Renal pelvis (tissue), 4 donors: ENCODE data around the gene PGAP6. TPM values are rescaled to one million over a fixed set of nuclear protein-coding genes. Genes with fewer than 3 reads are reported as not detected.
"Not testable (repeated sequence)": the region's sequence is repeated elsewhere in the genome, so short reads cannot be mapped to it uniquely, and the experiment has no call there.

Experiments
- DNase-seq: peaks from one replicate; pipeline ENCODE4 v3.0.0-alpha.2; 2013
- polyA plus RNA-seq, 3 donors: library from polyadenylated mRNA; unstranded; fragments of 120-200 nt; gene quantifications; one replicate each; pipeline ENCODE4 v1.2.1, GENCODE V29; 2013; ENCODE audit not compliant: insufficient read length in 3 of 3

Gene PGAP6
- polyA plus RNA-seq, 3 donors: 59.4 to 76.2 (median 65.6) TPM

DNA sequence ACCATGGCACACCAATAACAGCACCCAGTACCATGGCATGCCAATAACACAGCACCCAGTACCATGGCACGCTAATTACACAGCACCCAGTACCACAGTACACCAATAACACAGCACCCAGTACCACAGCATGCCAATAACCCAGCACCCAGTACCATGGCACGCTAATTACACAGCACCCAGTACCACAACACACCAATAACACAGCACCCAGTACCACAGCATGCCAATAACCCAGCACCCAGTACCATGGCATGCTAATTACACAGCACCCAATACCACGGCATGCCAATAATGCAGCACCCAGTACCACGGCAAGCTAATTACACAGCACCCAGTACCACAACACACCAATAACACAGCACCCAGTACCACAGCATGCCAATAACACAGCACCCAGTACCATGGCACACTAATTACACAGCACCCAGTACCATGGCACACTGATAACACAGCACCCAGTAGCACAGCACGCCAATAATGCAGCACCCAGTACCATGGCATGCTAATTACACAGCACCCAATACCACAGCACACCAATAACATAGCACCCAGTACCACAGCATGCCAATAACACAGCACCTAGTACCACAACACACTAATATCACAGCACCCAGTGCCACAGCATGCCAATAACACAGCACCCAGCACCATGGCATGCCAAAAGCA is 47.5 kb downstream of the PGAP6 start:
- DNase-seq: not testable (repeated sequence)

GRCh38 chr16:333406-334094 is 48.2 kb downstream of the PGAP6 start:
- no peak for DNase-seq

GRCh38 chr16:331181-331814 is 50.5 kb downstream of the PGAP6 start:
- not testable (repeated sequence) for DNase-seq

DNA sequence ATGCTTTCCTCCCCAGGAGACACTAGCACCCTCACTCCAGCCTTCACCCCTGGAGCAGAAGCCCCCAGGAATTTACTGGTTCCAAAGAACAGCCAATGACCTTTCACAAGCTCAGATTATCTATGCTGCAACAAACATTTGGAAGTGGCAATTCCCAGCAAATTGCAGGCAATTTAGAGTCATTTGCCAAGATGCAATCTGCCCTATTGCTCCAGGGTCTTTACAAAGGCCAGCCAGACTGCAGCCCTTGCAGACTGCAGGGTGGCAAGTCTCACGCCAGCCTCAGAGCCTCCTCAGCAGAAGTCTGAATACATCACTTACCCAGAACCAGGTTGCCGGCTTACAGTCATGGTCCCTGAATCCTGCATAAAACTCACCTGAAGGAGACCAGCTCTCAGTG is 51.0 kb downstream of the PGAP6 start:
- DNase-seq: no peak

DNA sequence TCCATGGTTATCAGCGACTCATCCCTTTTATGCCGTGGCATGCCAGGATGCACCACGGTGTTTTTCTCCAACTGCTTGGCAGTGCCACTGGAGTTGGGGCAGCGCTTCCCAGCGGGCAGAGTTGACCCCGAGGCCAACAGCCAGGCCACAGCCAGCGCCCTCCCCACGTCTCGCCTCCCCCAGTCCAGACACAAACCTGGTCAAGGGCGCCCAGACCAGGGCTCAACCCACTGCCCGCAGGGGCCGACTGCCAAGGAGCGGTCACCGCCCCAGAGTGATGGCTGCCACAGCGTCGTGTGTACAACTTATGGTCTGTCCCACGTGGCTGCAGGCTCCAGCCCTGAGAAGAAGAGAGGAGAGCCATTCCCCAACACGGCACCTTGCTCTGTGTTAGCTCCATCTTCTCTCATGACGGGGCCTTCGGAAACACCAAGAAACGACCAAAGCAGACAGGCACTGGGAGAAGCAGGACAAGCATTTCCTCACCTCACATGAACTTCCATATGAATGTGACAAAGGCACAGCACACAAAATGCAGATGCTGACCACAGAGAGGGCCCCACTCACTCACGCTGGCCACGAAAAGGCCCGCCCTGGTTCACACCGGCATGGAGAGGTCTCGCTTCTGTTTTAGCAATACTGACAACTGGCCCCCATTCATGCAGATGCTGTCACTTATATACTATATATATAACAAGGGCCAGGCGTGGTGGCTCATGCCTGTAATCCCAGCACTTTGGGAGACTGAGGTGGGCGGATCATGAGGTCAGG is 56.2 kb downstream of the PGAP6 start:
- DNase-seq: no peak

- peak; percentile 27 for DNase-seq
These were observed 57.1 kb downstream of the PGAP6 start for GRCh38 chr16:324451-325334.

GRCh38 chr16:324201-324450 is 57.7 kb downstream of the PGAP6 start:
- DNase-seq: no peak

- no peak for DNase-seq
These were observed 59.2 kb downstream of the PGAP6 start for GRCh38 chr16:322476-323143.

DNA sequence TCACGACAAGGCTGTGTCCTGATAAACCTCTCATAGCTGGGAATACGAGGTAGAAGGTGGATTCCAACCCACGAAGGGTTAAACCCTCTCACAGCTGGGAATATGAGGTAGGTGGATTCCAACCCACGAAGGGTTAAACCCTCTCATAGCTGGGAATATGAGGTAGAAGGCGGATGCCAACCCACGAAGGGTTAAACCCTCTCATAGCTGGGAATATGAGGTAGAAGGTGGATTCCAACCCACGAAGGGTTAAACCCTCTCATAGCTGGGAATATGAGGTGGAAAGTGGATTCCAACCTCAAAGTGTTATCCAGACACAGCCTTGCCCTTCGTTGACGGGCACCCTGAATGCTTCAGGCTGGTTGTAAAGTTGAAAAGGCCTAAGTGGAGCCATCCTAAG is 60.2 kb downstream of the PGAP6 start:
- DNase-seq: no peak

Other genes with a start within 250 kb of the PGAP6 start
- gene NPRL3, start 243.3 kb downstream of the PGAP6 start, polyA plus RNA-seq: 10 to 100 TPM; 30.9 to 38.4 (median 36.7) TPM
- 1 to 10 TPM; 1.8 to 3.1 (median 2.4) TPM for gene HBZ, start 229.3 kb downstream of the PGAP6 start, polyA plus RNA-seq
- 1 to 10 TPM; 3.2 to 5.6 (median 4.8) TPM for gene HBM, start 216.0 kb downstream of the PGAP6 start, polyA plus RNA-seq
- 1,000 to 10,000 TPM in 2 of 3 donors, 100 to 1,000 TPM in 1; 753 to 1,397 (median 1,145) TPM for gene HBA2, start 209.1 kb downstream of the PGAP6 start, polyA plus RNA-seq
- 100 to 1,000 TPM; 567 to 842 (median 719) TPM for gene HBA1, start 205.3 kb downstream of the PGAP6 start, polyA plus RNA-seq
- gene HBQ1, start 201.5 kb downstream of the PGAP6 start, polyA plus RNA-seq: 1 to 10 TPM in 1 of 3 donors, under 1 TPM in 2; 0.73 to 1.2 (median 0.75) TPM
- gene LUC7L, start 152.5 kb downstream of the PGAP6 start, polyA plus RNA-seq: 100 to 1,000 TPM; 116 to 159 (median 151) TPM
- 10 to 100 TPM; 85.7 to 90.9 (median 87.4) TPM for gene FAM234A, start 147.2 kb downstream of the PGAP6 start, polyA plus RNA-seq
- gene RGS11, start 106.0 kb downstream of the PGAP6 start, polyA plus RNA-seq: 1 to 10 TPM; 1.8 to 2.8 (median 1.9) TPM
- 1 to 10 TPM; 1.2 to 5.6 (median 4.2) TPM for gene ARHGDIG, start 101.4 kb downstream of the PGAP6 start, polyA plus RNA-seq
- gene PDIA2, start 98.8 kb downstream of the PGAP6 start, polyA plus RNA-seq: 1 to 10 TPM in 2 of 3 donors, under 1 TPM in 1; 0.58 to 2.4 (median 1.4) TPM
- gene AXIN1, start 29.3 kb downstream of the PGAP6 start, polyA plus RNA-seq: 10 to 100 TPM; 21.9 to 22.9 (median 22.7) TPM
- 10 to 100 TPM; 66.6 to 94.3 (median 88.1) TPM for gene MRPL28, start 11.4 kb downstream of the PGAP6 start, polyA plus RNA-seq
- gene NME4, start 15.2 kb upstream of the PGAP6 start, polyA plus RNA-seq: 100 to 1,000 TPM; 120 to 161 (median 140) TPM
- 10 to 100 TPM; 19.6 to 47.3 (median 33.7) TPM for gene DECR2, start 19.9 kb upstream of the PGAP6 start, polyA plus RNA-seq
- gene RAB11FIP3, start 43.7 kb upstream of the PGAP6 start, polyA plus RNA-seq: 100 to 1,000 TPM; 100 to 155 (median 149) TPM
- gene CAPN15, start 145.7 kb upstream of the PGAP6 start, polyA plus RNA-seq: 10 to 100 TPM; 33.2 to 40.3 (median 36.7) TPM
- 10 to 100 TPM; 16.0 to 17.8 (median 16.5) TPM for gene PRR35, start 178.4 kb upstream of the PGAP6 start, polyA plus RNA-seq
- gene NHLRC4, start 185.0 kb upstream of the PGAP6 start, polyA plus RNA-seq: 1 to 10 TPM; 9.0 to 9.6 (median 9.3) TPM
- gene PIGQ, start 188.0 kb upstream of the PGAP6 start, polyA plus RNA-seq: 10 to 100 TPM; 67.1 to 99.6 (median 85.4) TPM
- 10 to 100 TPM; 24.5 to 33.9 (median 24.6) TPM for gene RAB40C, start 208.1 kb upstream of the PGAP6 start, polyA plus RNA-seq
- gene WFIKKN1, start 249.0 kb upstream of the PGAP6 start, polyA plus RNA-seq: 1 to 10 TPM; 2.2 to 2.8 (median 2.3) TPM